HepG2 (cell line): ENCODE data around the gene SLC7A8. TPM values are rescaled to one million over a fixed set of nuclear protein-coding genes. Genes with fewer than 3 reads are reported as not detected.

Experiments used
- ATAC-seq: fragments of 200-7000 bp; cut with Tn5 transposase; 3 replicates; pipeline ENCODE4 v1.9.1; 2020; ENCODE audit warnings: mild to moderate bottlenecking, moderate library complexity
- BruUV-seq: library from RNA; stranded (reverse); fragments of 400-500 nt; replicated peaks from 2 replicates; lab custom pipeline; 2021; lab: Mats Ljungman, UMichigan
- CTCF ChIA-PET: fragments of 300-600 bp; formaldehyde crosslinking; extraction: SDS; loops from one replicate; lab custom pipeline; 2021; ENCODE audit warnings: low total read pairs, inconsistent platforms, low intra/inter-chr PET ratio; lab: Yijun Ruan, JAX
- POLR2A ChIA-PET: fragments of 350-600 bp; sonication (Branson Sonifier 250); formaldehyde crosslinking; loops from one replicate; lab custom pipeline; 2020; ENCODE audit warnings: antibody characterized with exemption, inconsistent platforms; lab: Yijun Ruan, JAX
- DNase-seq: peaks from one replicate; pipeline ENCODE4 v3.0.0-alpha.2; 2015; ENCODE audit warnings: low spot score
- FAIRE-seq: peaks from 3 replicates; lab custom pipeline; 2011; peaks lifted over from hg19 to GRCh38; lab: Jason Lieb, UNC
- H2AFZ ChIP-seq: one replicate; pipeline ENCODE4 v1.6.1; 2011; ENCODE audit warnings: low read length, inconsistent platforms
- H3K27ac ChIP-seq: fragments of 300-600 bp; 3 replicates; pipeline ENCODE4 v1.8.0; 2011; ENCODE audit warnings: mixed run types, mild to moderate bottlenecking, mixed read lengths, low read length, inconsistent platforms; ENCODE audit not compliant: insufficient read depth; ENCODE audit errors: extremely low read length
- H3K27me3 ChIP-seq, 2 experiments: fragments of 200-600 bp in 1 of 2; 2 replicates in 1 of 2; 3 replicates in 1 of 2; pipeline versions ENCODE4 v1.6.0 to v1.8.0; 2011; ENCODE audit warnings: low read length in 2 of 2, mild to moderate bottlenecking in 2 of 2, moderate library complexity in 2 of 2, inconsistent platforms in 1 of 2; ENCODE audit not compliant: insufficient read depth in 2 of 2, control insufficient read depth in 1 of 2
- H3K36me3 ChIP-seq, 2 experiments: fragments of 200-600 bp in 1 of 2; replicated peaks in 1 of 2; 2 replicates in 1 of 2; 3 replicates in 1 of 2; pipeline versions ENCODE4 v1.5.1 to v1.8.0; 2011; ENCODE audit warnings: low read length in 2 of 2, inconsistent platforms in 1 of 2; ENCODE audit not compliant: insufficient read depth in 2 of 2, control insufficient read depth in 1 of 2
- H3K4me1 ChIP-seq: 2 replicates; pipeline ENCODE4 v1.5.1; 2012; ENCODE audit warnings: low read length, inconsistent platforms; ENCODE audit not compliant: insufficient read depth
- H3K4me2 ChIP-seq: 2 replicates; pipeline ENCODE4 v1.6.0; 2011; ENCODE audit warnings: low read depth, low read length, inconsistent platforms
- H3K4me3 ChIP-seq, 3 experiments: fragments of 200-600 bp in 1 of 3; sonication (generic), shearing (Covaris generic) in 1 of 3; replicated peaks in 1 of 3; 2 replicates each; pipeline ENCODE4 v1.5.1; 2011 to 2016; ENCODE audit warnings: low read length in 3 of 3, inconsistent platforms in 2 of 3, low read depth in 2 of 3, mild to moderate bottlenecking in 2 of 3, control low read depth in 1 of 3, mixed read lengths in 1 of 3; ENCODE audit not compliant: insufficient read depth in 1 of 3
- H3K79me2 ChIP-seq: one replicate; pipeline ENCODE4 v1.6.1; 2011; ENCODE audit warnings: low read length, inconsistent platforms; ENCODE audit not compliant: insufficient read depth
- H3K9ac ChIP-seq: 2 replicates; pipeline ENCODE4 v1.6.0; 2011; ENCODE audit warnings: mild to moderate bottlenecking, low read depth, low read length, inconsistent platforms; ENCODE audit not compliant: insufficient read depth
- H3K9me3 ChIP-seq: 2 replicates; pipeline ENCODE4 v1.5.1; 2012; ENCODE audit warnings: mild to moderate bottlenecking, low read length
- H4K20me1 ChIP-seq: 2 replicates; pipeline ENCODE4 v1.6.0; 2011; ENCODE audit warnings: inconsistent platforms, mild to moderate bottlenecking, low read length, moderate library complexity; ENCODE audit not compliant: insufficient read depth
- CHCHD3 ChIP-seq: sonication (generic); formaldehyde crosslinking; IDR thresholded peaks from 2 replicates; pipeline ENCODE4 v1.8.0; 2022; ENCODE audit warnings: mild to moderate bottlenecking, missing genetic modification reagents, moderate library complexity
- MAFF ChIP-seq: IDR thresholded peaks from 2 replicates; pipeline ENCODE4 v1.6.1; 2011; ENCODE audit warnings: low read depth, low read length, improper control_type of control experiment
- MZF1 ChIP-seq: sonication (generic); formaldehyde crosslinking; IDR thresholded peaks from 2 replicates; pipeline ENCODE4 v1.8.1; 2023; ENCODE audit warnings: mild to moderate bottlenecking, missing genetic modification reagents, borderline replicate concordance
- RBFOX2 ChIP-seq: fragments of 200-400 bp; formaldehyde crosslinking; IDR thresholded peaks from 2 replicates; pipeline ENCODE4 v1.6.1; 2017; ENCODE audit warnings: low read depth, mild to moderate bottlenecking, low read length
- REPIN1 ChIP-seq: sonication (generic); formaldehyde crosslinking; IDR thresholded peaks from 2 replicates; pipeline ENCODE4 v1.8.0; 2022; ENCODE audit warnings: missing genetic modification reagents, low read depth, mild to moderate bottlenecking, borderline replicate concordance
- TERF1 ChIP-seq: sonication (generic); formaldehyde crosslinking; IDR thresholded peaks from 2 replicates; pipeline ENCODE4 v1.8.0; 2022; ENCODE audit warnings: mild to moderate bottlenecking, missing genetic modification reagents, moderate library complexity
- ZBTB10 ChIP-seq: sonication (generic); formaldehyde crosslinking; IDR thresholded peaks from 2 replicates; pipeline ENCODE4 v1.4.0; 2020; ENCODE audit warnings: missing genetic modification reagents, borderline replicate concordance
- ZNF572 ChIP-seq: sonication (generic); formaldehyde crosslinking; IDR thresholded peaks from 2 replicates; pipeline ENCODE4 v1.5.1; 2020; ENCODE audit warnings: mild to moderate bottlenecking, missing genetic modification reagents
- WGBS: methylation state at CpG from one replicate; pipeline ENCODE4 v1.1.6; 2017; ENCODE audit warnings: low lambda C conversion rate; 5-methylcytosine and 5-hydroxymethylcytosine counted together
- in situ Hi-C: cut with HindIII; loops from 2 replicates; pipeline ENCODE4 v1.10.0; 2017; ENCODE audit warnings: low pct_unique_long_range_greater_than_20kb; ENCODE audit not compliant: extremely low pct_ligation_motif_present
- intact Hi-C: fragments of 100-400 bp; cut with micrococcal nuclease; formaldehyde crosslinking; loops from one replicate; pipeline ENCODE4 v1.10.0; 2022; ENCODE audit not compliant: unreplicated experiment
- polyA plus RNA-seq, 8 experiments: library from polyadenylated mRNA; depleted of rRNA in 3 of 8; stranded (reverse) in 7 of 8; unstranded in 1 of 8; fragments of >200 nt; fragmentation: Illumina TruSeq in 4 of 8; extraction: Trizol in 4 of 8; gene quantifications; 2 replicates each; pipeline versions ENCODE4 v1.2.1 to v1.2.3, GENCODE V29; 2011 to 2016; ENCODE audit warnings: low read depth in 4 of 8, missing spikeins in 1 of 8, mixed read lengths in 1 of 8; ENCODE audit not compliant: insufficient read depth in 1 of 8
- total RNA-seq, 5 experiments: library from RNA; depleted of rRNA; stranded (reverse); fragments of >200 nt; fragmentation: Illumina TruSeq; extraction: Trizol; gene quantifications; 2 replicates each; pipeline ENCODE4 v1.2.3, GENCODE V29; 2016; ENCODE audit warnings: low read depth in 1 of 5

Gene SLC7A8
- total and polyA plus RNA-seq, 2 of the 13 experiments (the other 11 are each of a cell fraction or from before 2014, with no cell fraction given), result 0.25 TPM; not detected in 1

- TF ChIP-seq ZBTB10 (CRISPR knock-in tag) (no peak), MAFF (peak; percentile 83), ZNF572 (CRISPR knock-in tag) (no peak), MZF1 (CRISPR knock-in tag) (no peak), REPIN1 (CRISPR knock-in tag) (no peak), CHCHD3 (CRISPR knock-in tag) (0 out of 2 replicates have a peak, but pooled peaks have one; percentile 26)
Measured at GRCh38 chr14:23089498-23090253, 93.8 kb downstream of the SLC7A8 start (continued).

- Histone ChIP-seq H2AFZ (no peak overlapping the region), H3K79me2 (peaks cover 18% of the 10 kb centered on the region), H3K27me3 (no peaks in the 10 kb centered on the region), H3K9me3 (no peaks in the 10 kb centered on the region), H3K27ac (no peak overlapping the region), H3K4me2 (no peak overlapping the region), H3K36me3 (peaks cover 52 to 96% of the 10 kb centered on the region in 2 experiments), H3K9ac (no peak overlapping the region), H3K4me3 (no peak overlapping the region), H3K4me1 (no peaks in the 10 kb centered on the region), H4K20me1 (peaks cover 5% of the 10 kb centered on the region; the same call in 1 of the 2 replicates)
- CTCF ChIA-PET, result interaction anchor here (1.5 kb wide), 1 partner anchor 17 kb away, joined by 3 read pairs; no protein-coding TSS in a partner anchor
- FAIRE-seq (no peak), DNase-seq (no peak), ATAC-seq (no peak)
- TF ChIP-seq RBFOX2, result 0 out of 2 replicates have a peak, but pooled peaks have one; percentile 4
- TF ChIP-seq TERF1 (CRISPR knock-in tag), result no peak
- no TSS peak for BruUV-seq
- WGBS, result 100% methylated on average over 1 of the region's 1 CpG
- in situ Hi-C loops (no loop called here), intact Hi-C loops (no loop called here)
- POLR2A ChIA-PET, result interaction anchor here (5.2 kb wide), 1 partner anchor 8 kb away, joined by 51 read pairs; the partner anchor contains the start of genes ACIN1 and C14orf119
Measured at GRCh38 chr14:23086565-23086964, 96.9 kb downstream of the SLC7A8 start.
